Lower leg skin (tissue), 4 donors: Measurements from ENCODE around the gene QRICH1. TPM values are rescaled to one million over a fixed set of nuclear protein-coding genes. Genes with fewer than 3 reads are reported as not detected.

Source experiments
- DNase-seq, 2 donors: peaks; one replicate each; pipeline ENCODE4 v3.0.0-alpha.2; 2019; ENCODE audit warnings: low spot score in 2 of 2
- H3K4me3 ChIP-seq: fragments of 200-600 bp; sonication (generic); 2 replicates; pipeline ENCODE4 v1.5.1; 2017; ENCODE audit warnings: mild to moderate bottlenecking, low read depth; ENCODE audit not compliant: poor library complexity, severe bottlenecking
- CTCF ChIP-seq, 3 donors: fragments of 450-650 bp; IDR thresholded peaks; one replicate each; pipeline ENCODE4 v1.5.1; 2016; ENCODE audit warnings: antibody characterized with exemption in 3 of 3, mild to moderate bottlenecking in 3 of 3, moderate library complexity in 2 of 3
- POLR2A ChIP-seq, 2 donors: fragments of 450-650 bp; IDR thresholded peaks; one replicate each; pipeline ENCODE4 v1.6.1; 2016 to 2017; ENCODE audit warnings: antibody characterized with exemption in 2 of 2, mild to moderate bottlenecking in 1 of 2, moderate library complexity in 1 of 2
- WGBS, 2 donors: methylation state at CpG; one replicate each; pipeline ENCODE4 v1.1.5; 2018; 5-methylcytosine and 5-hydroxymethylcytosine counted together
- intact Hi-C: fragments of 100-400 bp; cut with DNase I; formaldehyde crosslinking; loops from one replicate; pipeline ENCODE4 v1.15.0; 2023; ENCODE audit warnings: low total_unique reads
- total RNA-seq, 4 donors: library from RNA; depleted of rRNA; stranded (reverse); fragments of >200 nt; gene quantifications; one replicate each; pipeline ENCODE4 v1.1.0, GENCODE V29; 2016

QRICH1 gene
- total RNA-seq, 4 donors from 2014 or later: 72.4 to 106 (median 84.2) TPM

GRCh38 chr3:49112262-49112661, 18.4 kb upstream of the QRICH1 start:
- no peak for DNase-seq
- H3K4me3 ChIP-seq: no peak overlapping the region
- WGBS, 2 donors: 81 to 87% methylated on average over 14 of the region's 14 CpGs
- intact Hi-C loops: no loop called here
- no peak for TF ChIP-seq POLR2A (IDR thresholded peaks at IDR 0.05)
- TF ChIP-seq CTCF (IDR thresholded peaks at IDR 0.05): no peak

DNA sequence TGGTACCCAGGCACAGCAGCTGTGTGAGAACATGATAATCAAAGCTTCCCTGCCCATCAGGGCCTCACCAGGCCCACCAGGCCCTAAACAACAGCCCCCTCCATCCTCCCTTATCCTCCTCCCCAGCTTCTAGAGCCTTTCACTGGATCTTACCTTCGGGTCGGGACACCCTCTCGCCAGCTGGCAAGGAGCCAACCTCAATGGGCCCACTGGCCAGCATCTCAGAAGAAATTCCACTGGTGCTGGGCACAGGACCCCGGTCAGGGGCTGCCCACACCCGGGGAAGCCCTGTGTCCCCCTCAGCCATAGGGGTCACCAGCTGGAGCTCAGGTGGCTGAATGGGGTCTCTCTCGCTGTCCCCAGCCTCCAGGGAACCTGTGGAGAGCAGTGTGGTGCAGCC, 17.5 kb upstream of the QRICH1 start:
- DNase-seq: no peak
- intact Hi-C loops: no loop called here
- WGBS, 2 donors: 48 to 52% methylated on average over 3 to 4 of the region's 6 CpGs
- no peak overlapping the region for H3K4me3 ChIP-seq
- no peak for TF ChIP-seq POLR2A (IDR thresholded peaks at IDR 0.05)
- TF ChIP-seq CTCF (IDR thresholded peaks at IDR 0.05): no peak

DNA sequence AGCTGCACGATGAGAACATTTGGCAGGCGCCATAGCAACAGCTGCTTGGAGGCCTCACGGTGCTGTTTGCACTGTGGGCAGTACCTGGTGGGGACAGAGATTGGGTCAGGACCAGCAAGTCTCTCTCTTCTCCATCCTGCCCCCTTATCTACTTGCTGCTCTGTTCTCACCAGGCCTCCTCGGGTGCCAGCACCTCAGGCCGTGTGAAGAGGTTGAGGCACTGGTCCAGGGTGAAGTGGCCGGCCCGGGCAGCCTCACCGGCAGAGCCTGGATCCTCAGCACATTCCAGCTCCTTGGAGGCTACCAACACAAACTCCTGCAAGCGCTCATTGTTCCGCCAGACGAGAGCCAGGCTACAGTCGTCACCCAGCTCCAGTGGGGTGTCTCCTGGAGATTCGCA, 16.9 kb upstream of the QRICH1 start:
- TF ChIP-seq CTCF (IDR thresholded peaks at IDR 0.05) (no peak), POLR2A (IDR thresholded peaks at IDR 0.05) (no peak)
- DNase-seq: no peak
- no peak overlapping the region for H3K4me3 ChIP-seq
- intact Hi-C loops: no loop called here
- 84 to 85% methylated on average over 11 to 13 of the region's 13 CpGs for WGBS, 2 donors

DNA sequence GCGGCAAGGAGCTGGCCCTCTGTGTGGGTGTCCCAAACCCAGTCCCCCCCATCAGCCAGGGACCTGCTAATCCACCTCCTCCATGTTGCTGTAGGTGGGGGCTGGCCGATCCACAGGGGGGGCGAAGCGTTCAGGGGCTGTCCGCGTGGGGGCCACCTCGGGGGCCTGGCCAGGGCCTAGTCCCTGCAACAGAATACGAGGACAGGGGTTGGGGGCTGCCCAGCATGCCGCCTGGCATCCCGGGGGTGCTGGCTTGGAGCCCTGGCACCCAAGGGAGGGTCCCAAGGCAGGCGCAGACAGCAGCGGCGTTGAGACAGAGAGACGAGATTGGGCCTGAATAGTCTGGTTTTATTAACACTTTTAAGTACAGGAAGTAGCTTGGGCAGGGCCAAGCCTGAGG, 14.5 kb upstream of the QRICH1 start:
- intact Hi-C loops: no loop called here
- no peak for TF ChIP-seq POLR2A (IDR thresholded peaks at IDR 0.05)
- DNase-seq: no peak
- no peak overlapping the region for H3K4me3 ChIP-seq
- 71 to 76% methylated on average over 14 of the region's 14 CpGs for WGBS, 2 donors

DNA sequence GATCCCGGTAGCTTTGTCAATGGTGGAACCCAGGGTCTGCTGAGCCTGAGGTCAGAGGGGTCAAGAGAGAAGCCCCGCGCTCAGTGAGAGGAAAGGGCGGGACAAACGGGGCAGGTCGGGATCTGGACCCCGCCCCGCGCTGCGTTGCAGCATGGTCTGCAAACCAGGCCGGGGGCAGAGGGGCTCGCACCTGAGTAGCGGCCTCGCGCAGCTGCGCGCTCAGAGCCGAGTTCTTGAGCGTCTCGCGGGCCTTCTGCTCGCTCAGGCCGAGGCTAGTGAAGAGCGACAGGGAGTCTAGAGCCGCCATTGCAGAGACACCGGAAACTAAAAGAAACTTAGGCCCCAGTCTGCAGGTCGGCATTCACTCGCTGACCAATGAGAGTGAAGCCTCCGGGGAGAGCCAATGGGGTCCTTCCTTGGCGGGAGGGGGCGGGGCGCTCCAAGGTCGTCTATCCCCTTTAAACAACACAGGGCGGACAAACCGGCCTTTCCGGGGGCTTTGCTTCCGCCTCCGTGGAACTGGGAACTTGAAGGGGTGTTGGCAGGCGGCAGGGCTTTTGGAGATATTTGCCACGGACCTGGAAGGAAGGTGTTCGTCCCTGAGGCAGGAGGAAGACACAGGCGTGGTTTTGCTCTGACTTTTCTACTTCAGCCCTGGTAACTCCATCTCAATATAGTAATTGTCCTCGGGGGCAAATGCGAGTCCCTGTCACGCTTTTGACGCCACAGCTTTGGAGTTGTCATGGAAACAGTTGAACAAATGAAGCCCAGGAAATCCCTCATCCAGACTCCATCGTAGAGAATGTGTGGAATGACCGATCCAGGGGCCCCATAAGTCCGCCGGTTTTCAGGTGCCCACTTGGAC, 10.8 kb upstream of the QRICH1 start, which contains the start of gene QARS1:
TSS of gene QARS1 (minus strand) at position 331 of the 865 bp plus-strand sequence. CDS start at position 307, 24 bp downstream.
- DNase-seq: peak; percentile 95 to 99
- intact Hi-C loops: no loop called here
- peak within 1 kb of the TSS; percentile 84 for H3K4me3 ChIP-seq
- TF ChIP-seq POLR2A (IDR thresholded peaks at IDR 0.05) (no peak), CTCF (IDR thresholded peaks at IDR 0.05) (no peak)
- 2% methylated on average over 37 to 50 of the region's 50 CpGs for WGBS, 2 donors

GRCh38 chr3:49104052-49104426, 10.2 kb upstream of the QRICH1 start:
- 0 to 3% methylated on average over 8 of the region's 8 CpGs for WGBS, 2 donors
- TF ChIP-seq POLR2A (IDR thresholded peaks at IDR 0.05): no peak
- no peak for TF ChIP-seq CTCF (IDR thresholded peaks at IDR 0.05)

More at GRCh38 chr3:49104052-49104426, 10.2 kb upstream of the QRICH1 start:
- intact Hi-C loops: no loop called here
- no peak for DNase-seq
- H3K4me3 ChIP-seq: peak overlapping the region; percentile 84
